GM21576 (cell line): Measurements from ENCODE around the gene NSUN7.
"Not testable (repeated sequence)": the region's sequence is repeated elsewhere in the genome, so short reads cannot be mapped to it uniquely, and the experiment has no call there.

ENCODE experiments used
- ATAC-seq: cut with Tn5 transposase; IDR thresholded peaks from one replicate; pipeline ENCODE4 v1.9.1; 2021; ENCODE audit warnings: mild to moderate bottlenecking, moderate library complexity; ENCODE audit not compliant: unreplicated experiment

NSUN7 gene

GRCh38 chr4:40812386-40812785 lies 62.6 kb downstream of the NSUN7 start:
- no peak for ATAC-seq

- no peak for ATAC-seq
Observed at GRCh38 chr4:40812856-40813255, 63.1 kb downstream of the NSUN7 start.

- not testable (repeated sequence) for ATAC-seq
Observed at GRCh38 chr4:40817157-40817556, 67.4 kb downstream of the NSUN7 start.

GRCh38 chr4:40820101-40820500 lies 70.3 kb downstream of the NSUN7 start:
- ATAC-seq, result no peak

GRCh38 chr4:40822420-40823166 lies 72.8 kb downstream of the NSUN7 start:
- no peak for ATAC-seq

- ATAC-seq, result no peak
Observed at GRCh38 chr4:40825014-40825838, 75.5 kb downstream of the NSUN7 start.

GRCh38 chr4:40826821-40827220 lies 77.1 kb downstream of the NSUN7 start:
- ATAC-seq, result no peak

- ATAC-seq, result no peak
Observed at GRCh38 chr4:40827758-40828157, 78.0 kb downstream of the NSUN7 start.

- ATAC-seq, result no peak
Observed at GRCh38 chr4:40828661-40829060, 78.9 kb downstream of the NSUN7 start.

GRCh38 chr4:40829586-40829985 lies 79.8 kb downstream of the NSUN7 start:
- no peak for ATAC-seq

GRCh38 chr4:40831146-40831907 lies 81.6 kb downstream of the NSUN7 start:
- ATAC-seq, result no peak

- no peak for ATAC-seq
Observed at GRCh38 chr4:40832175-40832574, 82.4 kb downstream of the NSUN7 start.

GRCh38 chr4:40833212-40833611 lies 83.5 kb downstream of the NSUN7 start:
- ATAC-seq, result no peak

- ATAC-seq, result no peak
Observed at GRCh38 chr4:40837094-40837870, 87.5 kb downstream of the NSUN7 start.

GRCh38 chr4:40838742-40839141 lies 89.0 kb downstream of the NSUN7 start:
- ATAC-seq, result no peak

GRCh38 chr4:40840255-40840984 lies 90.7 kb downstream of the NSUN7 start:
- peak; percentile 50 for ATAC-seq

- ATAC-seq, result peak; percentile 60
Observed at GRCh38 chr4:40840985-40841571, 91.3 kb downstream of the NSUN7 start.

GRCh38 chr4:40842318-40842717 lies 92.6 kb downstream of the NSUN7 start:
- ATAC-seq, result no peak

GRCh38 chr4:40842725-40843423 lies 93.1 kb downstream of the NSUN7 start:
- ATAC-seq, result no peak
